ENCODE data around the gene NCK2. TPM values are rescaled to one million over a fixed set of nuclear protein-coding genes. Genes with fewer than 3 reads are reported as not detected.

Gene NCK2
- total and polyA plus RNA-seq, 2 of the 13 experiments (the other 11 are each of a cell fraction or from before 2014, with no cell fraction given): 14.8 to 23.5 TPM

- Histone ChIP-seq H3K9ac (ENCODE audit: insufficient read depth, low read depth, low read length) (peak overlapping the region; percentile 47), H3K4me1 (ENCODE audit: insufficient read depth, low read length) (peaks cover 52% of the 10 kb centered on the region), H3K36me3 (replicated peaks in 1 of 2; ENCODE audit: control insufficient read depth in 1 of 2, insufficient read depth in 2 of 2, low read length in 2 of 2) (no peaks in the 10 kb centered on the region), H3K79me2 (ENCODE audit: insufficient read depth, low read length) (no peaks in the 10 kb centered on the region), H3K27me3 (ENCODE audit: control insufficient read depth in 1 of 2, insufficient read depth in 2 of 2, low read length in 2 of 2) (no peaks in the 10 kb centered on the region), H3K27ac (ENCODE audit: extremely low read length, insufficient read depth, low read length) (peak overlapping the region; percentile 78), H3K4me3 (replicated peaks in 1 of 3; ENCODE audit: insufficient read depth in 1 of 3, low read depth in 2 of 3, low read length in 3 of 3) (peak overlapping the region in 1 of 3 experiments; percentile 39; a peak in 2 of 6 replicates), H4K20me1 (ENCODE audit: insufficient read depth, low read length) (no peaks in the 10 kb centered on the region), H3K9me3 (ENCODE audit: low read length) (no peaks in the 10 kb centered on the region), H2AFZ (ENCODE audit: low read length) (no peak overlapping the region), H3K4me2 (ENCODE audit: low read depth, low read length) (peak overlapping the region; percentile 77)
- FAIRE-seq: peak; percentile 97
- intact Hi-C loops (cut with micrococcal nuclease; ENCODE audit: unreplicated experiment) (loop anchor here (1.0 to 5.0 kb wide), 6 partner anchors 8 to 177 kb away; partner anchors contain the start of gene NCK2), in situ Hi-C loops (cut with HindIII; ENCODE audit: extremely low pct_ligation_motif_present, low pct_unique_long_range_greater_than_20kb) (no loop called here)
- BruUV-seq (replicated peaks): no TSS peak
- ChIA-PET CTCF (ENCODE audit: low intra/inter-chr PET ratio, low total read pairs) (no interaction called here), POLR2A (interaction anchor here (0.9 to 2.1 kb wide), 12 partner anchors 8 to 207 kb away, joined by 3 to 10 read pairs (median 5); no protein-coding TSS in a partner anchor)
- ATAC-seq: peak; percentile 98
- peak; percentile 99 for DNase-seq (ENCODE audit: low spot score)
- WGBS (ENCODE audit: low lambda C conversion rate): 3% methylated on average over 3 of the region's 3 CpGs
- TF ChIP-seq NONO (IDR thresholded peaks at IDR 0.05) (no peak), NONO (CRISPR knock-in tag; conservative IDR thresholded peaks at IDR 0.05) (peak; percentile 82), ZSCAN12 (CRISPR knock-in tag; IDR thresholded peaks at IDR 0.05) (no peak), ZBTB3 (CRISPR knock-in tag; IDR thresholded peaks at IDR 0.05; ENCODE audit: borderline replicate concordance, low read depth) (no peak), ZNF292 (CRISPR knock-in tag; IDR thresholded peaks at IDR 0.05; ENCODE audit: borderline replicate concordance, low read depth) (peak; percentile 96; the same call in 1 of the 2 replicates), MLXIP (CRISPR knock-in tag; IDR thresholded peaks at IDR 0.05; ENCODE audit: borderline replicate concordance) (no peak), ZNF891 (CRISPR knock-in tag; IDR thresholded peaks at IDR 0.05) (peak; percentile 52; the same call in 1 of the 2 replicates), ARID2 (CRISPR knock-in tag; IDR thresholded peaks at IDR 0.05; ENCODE audit: borderline replicate concordance) (no peak), ZBTB14 (CRISPR knock-in tag; IDR thresholded peaks at IDR 0.05) (no peak), ATF1 (CRISPR knock-in tag; IDR thresholded peaks at IDR 0.05) (no peak), NFAT5 (CRISPR knock-in tag; IDR thresholded peaks at IDR 0.05) (no peak), ZNF512 (CRISPR knock-in tag; IDR thresholded peaks at IDR 0.05) (no peak)
Measured at GRCh38 chr2:105919191-105919811, 174.6 kb downstream of the NCK2 start.

Measured in HepG2 (cell line).